HG03196 (cell line): ENCODE results near the gene C1QL1.
A peak's percentile ranks its signal among the peaks of the same experiment; 100 is the strongest.
"Not testable (repeated sequence)": the region's sequence is repeated elsewhere in the genome, so short reads cannot be mapped to it uniquely, and the experiment has no call there.

ENCODE experiments used
- ATAC-seq: cut with Tn5 transposase; IDR thresholded peaks from one replicate; pipeline ENCODE4 v1.9.1; 2021; ENCODE audit not compliant: unreplicated experiment

C1QL1 gene

GRCh38 chr17:44965481-44966234 is 2.4 kb downstream of the C1QL1 start:
- ATAC-seq, result no peak

GRCh38 chr17:44961921-44962350 is 6.2 kb downstream of the C1QL1 start:
- no peak for ATAC-seq

GRCh38 chr17:44960691-44961090 is 7.4 kb downstream of the C1QL1 start:
- ATAC-seq, result no peak

DNA sequence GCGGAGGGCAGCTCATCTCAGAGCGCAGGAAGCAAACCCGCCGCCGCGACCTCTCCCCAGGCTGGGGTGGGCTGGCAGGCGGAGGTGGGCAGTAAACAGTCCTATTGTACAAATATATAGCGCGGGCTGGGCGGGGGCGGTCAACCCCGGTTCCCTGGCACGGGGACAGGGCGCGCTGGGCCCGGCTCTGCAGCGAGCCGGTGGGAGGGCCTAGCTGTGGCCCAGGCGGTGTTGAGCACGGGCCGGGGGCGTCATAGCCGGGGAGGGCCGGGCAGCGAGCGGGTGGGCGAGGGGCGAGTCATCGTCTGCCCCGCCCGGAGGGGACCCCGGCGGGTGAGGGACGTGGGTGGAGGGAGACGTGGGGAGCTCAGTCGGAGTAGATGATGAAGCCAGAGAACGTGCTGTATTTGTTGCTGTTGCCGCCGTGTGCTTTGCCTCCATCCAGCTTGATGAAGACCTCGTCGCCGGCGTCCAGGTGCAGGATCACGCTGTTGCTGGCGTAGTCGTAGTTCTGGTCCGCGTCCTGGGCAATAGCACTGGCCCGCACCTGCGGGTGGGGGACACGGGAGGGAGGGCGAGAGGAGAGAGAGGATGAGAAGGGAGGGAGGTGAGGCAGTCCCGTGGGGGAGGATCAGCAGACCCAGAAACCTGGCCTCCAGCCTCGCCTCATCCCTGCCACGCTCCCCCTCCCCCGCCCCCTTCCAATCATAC is 8.1 kb downstream of the C1QL1 start:
- ATAC-seq, result no peak

DNA sequence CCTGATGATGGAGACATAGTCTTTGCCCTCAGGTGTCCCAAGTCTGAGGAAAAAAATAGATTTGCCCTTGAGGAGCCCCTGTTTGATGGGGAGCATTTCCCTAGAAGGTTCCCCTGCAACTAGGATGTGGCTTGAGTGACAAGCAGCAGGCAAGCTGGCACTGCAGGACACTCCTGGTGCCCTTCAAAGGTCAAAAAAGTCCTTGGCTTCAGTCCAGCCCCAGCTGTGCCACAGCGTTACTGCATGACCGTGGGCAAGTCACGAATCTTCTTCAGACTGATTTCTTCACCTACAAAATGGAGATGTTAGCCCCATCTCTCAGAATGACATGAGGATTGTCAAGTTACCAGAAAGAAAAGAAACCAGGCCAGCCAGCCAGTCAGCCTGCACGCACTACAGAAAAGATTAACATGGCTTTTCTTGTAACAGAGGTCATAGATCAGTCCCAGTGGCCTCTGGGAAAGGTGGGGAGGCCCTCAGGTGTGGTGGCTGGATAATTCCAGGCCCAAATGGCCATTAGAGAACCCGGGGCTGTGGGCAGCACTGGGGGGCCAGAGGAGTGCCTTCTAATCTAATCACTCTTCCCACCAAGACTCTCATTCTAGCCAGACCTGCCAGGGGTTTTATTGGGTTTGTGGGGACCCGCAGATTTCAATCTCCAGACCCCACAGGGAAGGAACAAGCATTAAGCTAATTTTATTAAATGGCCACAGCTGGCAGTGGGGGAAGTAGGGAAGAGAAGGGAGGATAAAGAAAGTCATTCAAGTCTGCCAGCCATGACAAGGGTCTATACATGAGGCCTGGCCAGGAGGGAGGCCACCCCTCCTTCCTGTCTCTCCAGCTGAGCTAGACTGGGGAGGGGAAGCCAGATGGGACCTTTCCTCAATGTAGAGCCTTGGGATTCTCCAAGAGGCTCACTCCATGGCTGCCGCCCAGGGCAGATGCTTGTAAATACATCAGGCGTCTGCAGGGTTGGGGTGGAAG is 10.8 kb downstream of the C1QL1 start:
- no peak for ATAC-seq

DNA sequence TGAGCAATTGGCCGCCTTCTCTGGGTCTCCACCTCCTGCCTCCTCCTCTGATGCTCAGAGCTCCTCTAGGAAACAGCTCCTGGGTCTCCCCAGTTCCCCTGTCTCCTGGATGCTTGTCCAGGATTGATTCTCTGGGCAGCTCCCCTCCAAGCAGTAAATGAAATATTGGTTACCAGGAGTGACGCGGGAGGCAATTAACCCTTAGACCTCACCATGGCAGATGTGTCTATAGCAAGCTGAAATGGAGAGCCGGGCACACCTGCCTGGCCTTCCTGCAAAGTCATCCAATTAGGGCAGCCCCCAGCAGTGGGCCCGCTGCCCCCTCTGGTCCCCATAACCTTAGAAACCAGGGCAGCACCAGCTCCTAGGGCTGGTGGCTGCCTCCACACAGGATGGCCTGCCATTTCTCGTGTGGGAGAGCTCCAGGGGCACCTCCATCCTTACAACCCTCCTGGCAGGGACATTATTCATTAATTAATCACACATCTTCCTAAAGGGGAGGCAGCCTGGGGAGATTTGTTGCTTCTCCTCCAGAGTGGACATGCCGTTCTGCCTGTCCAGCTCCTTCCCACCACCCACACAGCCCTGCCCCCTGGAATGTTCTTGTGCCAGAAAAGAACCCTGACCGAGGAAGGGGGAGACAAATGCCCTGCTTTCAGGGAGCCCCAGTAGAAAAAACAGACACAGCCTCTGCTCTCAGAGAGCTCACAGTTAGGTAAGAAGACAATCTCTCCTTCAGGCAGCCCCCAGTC is 12.3 kb downstream of the C1QL1 start:
- ATAC-seq, result no peak

DNA sequence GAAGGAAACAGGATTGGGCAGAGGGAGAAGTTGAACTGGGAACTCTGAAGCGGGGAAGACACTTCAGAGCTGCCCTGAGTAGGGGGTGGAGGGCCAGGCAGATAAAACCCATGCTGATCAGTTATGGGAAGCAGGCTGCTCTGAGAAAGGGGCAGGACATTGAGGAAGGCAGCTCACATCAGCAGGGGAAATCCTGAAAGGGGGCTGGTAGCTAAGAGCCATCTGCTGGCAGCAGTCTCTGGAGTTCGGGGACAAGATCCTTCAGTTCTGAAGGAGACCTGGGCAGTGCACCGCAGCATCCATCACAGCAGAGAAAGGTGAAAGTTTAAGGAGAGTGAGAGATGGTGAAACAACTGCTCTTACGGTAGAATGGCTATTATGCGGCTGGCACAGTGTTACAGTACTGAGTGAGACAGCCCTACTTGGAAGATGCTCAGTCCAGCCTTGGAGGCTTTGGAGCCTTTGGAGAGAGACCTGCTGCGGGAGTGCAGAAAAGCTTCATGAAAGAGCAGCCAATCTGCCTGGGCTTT is 15.1 kb downstream of the C1QL1 start:
- ATAC-seq, result no peak

- no peak for ATAC-seq
Measured at GRCh38 chr17:44948315-44948795, 19.7 kb downstream of the C1QL1 start.

- peak; percentile 86 for ATAC-seq
Measured at GRCh38 chr17:44947461-44948314, 20.4 kb downstream of the C1QL1 start, which contains the start of gene KIF18B. TSS of gene KIF18B (minus strand) at chr17:44947773. CDS start at chr17:44936344, 11,429 bp downstream.

GRCh38 chr17:44945652-44946051 is 22.5 kb downstream of the C1QL1 start:
- not testable (repeated sequence) for ATAC-seq

- ATAC-seq, result no peak
Measured at GRCh38 chr17:44942456-44942855, 25.6 kb downstream of the C1QL1 start.

- ATAC-seq, result no peak
Measured at GRCh38 chr17:44941712-44942331, 26.3 kb downstream of the C1QL1 start.

DNA sequence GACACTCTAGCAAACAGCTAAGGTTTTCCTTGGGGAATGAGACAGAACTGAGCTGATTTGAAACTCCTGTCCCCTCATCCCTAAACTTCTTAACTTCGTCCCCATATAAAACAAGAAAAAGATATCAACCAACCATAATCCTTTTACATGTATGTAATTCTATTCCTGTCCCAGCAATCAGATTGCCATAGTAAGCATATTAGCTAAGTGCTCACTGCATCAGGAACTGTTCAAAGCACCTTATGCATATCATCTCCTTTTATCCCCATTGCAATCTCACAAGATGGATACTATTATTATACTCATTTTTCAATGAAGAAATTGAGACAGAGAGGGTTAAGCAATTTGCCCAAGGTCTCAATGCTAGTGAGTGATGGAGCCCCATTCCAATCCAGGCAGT is 27.3 kb downstream of the C1QL1 start:
- ATAC-seq, result no peak

GRCh38 chr17:44940317-44940716 is 27.8 kb downstream of the C1QL1 start:
- ATAC-seq, result no peak

DNA sequence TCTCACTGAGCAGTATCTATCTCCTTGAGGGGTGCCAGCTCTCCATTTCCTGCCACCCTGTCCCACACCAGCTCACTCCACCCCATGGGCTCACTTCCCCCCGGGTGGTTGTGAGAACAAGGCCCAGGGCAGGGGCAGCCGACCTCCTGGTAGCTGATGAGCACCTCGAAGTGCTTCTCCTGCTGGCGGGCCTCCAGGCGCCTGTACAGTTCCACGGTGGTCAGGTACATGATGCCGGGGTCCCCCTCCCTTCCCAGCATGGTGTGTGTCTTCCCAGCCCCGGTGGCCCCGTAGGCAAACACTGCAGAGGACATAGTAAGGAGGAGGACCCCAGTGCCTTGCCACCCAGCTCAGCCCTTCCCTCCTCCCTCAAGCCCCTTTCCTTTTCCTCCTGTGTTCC is 33.0 kb downstream of the C1QL1 start:
- ATAC-seq, result no peak

DNA sequence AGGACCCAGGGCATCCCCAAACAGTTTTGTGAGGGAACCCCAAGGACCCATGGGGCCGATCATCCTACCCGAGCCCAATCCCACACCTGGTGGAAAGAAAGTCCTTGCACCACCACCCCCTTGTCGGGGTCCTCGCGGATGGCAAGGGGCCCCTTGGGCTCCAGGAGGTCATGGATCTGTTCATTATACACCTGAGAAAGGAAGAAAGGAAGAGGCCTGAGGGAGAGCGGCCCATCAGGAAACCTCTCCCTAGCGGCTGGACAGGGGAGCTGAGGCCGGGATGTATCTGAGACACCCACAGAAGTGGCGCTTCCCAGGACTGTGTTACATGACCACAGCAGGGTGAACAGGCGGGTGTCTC is 33.4 kb downstream of the C1QL1 start:
- ATAC-seq, result no peak

GRCh38 chr17:44933824-44934744 is 34.0 kb downstream of the C1QL1 start:
- no peak for ATAC-seq

DNA sequence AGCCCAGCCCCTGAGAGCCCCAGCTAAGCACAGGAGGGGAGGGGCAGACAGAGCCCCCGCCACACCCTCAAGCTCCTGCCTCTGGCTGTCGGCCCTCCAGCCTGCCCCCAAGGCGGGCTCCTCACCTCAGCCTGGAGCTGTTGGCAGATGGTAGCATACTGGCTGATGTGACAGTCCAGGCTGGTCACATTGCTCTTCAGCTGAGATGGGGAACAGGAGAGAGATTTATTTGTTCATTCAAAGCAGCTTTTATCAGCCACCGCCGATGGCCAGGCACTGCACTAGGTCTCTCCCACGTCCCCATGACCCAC is 35.4 kb downstream of the C1QL1 start:
- no peak for ATAC-seq
